Fibroblast of skin of right quadriceps (primary cell): Measurements from ENCODE around the gene CACYBP.

Experiments used
- DNase-seq: peaks from one replicate; pipeline ENCODE4 v3.0.0-alpha.2; 2013

CACYBP gene

GRCh38 chr1:174999936-175000696, at the start of gene CACYBP:
CACYBP (plus strand) TSS chr1:174999947; CDS start chr1:175000181, 234 bp downstream.
- no peak for DNase-seq

- no peak for DNase-seq
These were observed 46.3 kb upstream of the CACYBP start for GRCh38 chr1:174953285-174954072.

- DNase-seq = no peak
These were observed 45.7 kb upstream of the CACYBP start for GRCh38 chr1:174954073-174954460.

GRCh38 chr1:174954671-174955669, 44.8 kb upstream of the CACYBP start:
- no peak for DNase-seq

GRCh38 chr1:174956086-174956485, 43.7 kb upstream of the CACYBP start:
- no peak for DNase-seq

- no peak for DNase-seq
These were observed 42.8 kb upstream of the CACYBP start for GRCh38 chr1:174956976-174957375.

GRCh38 chr1:174957829-174958228, 41.9 kb upstream of the CACYBP start:
- no peak for DNase-seq

GRCh38 chr1:174958396-174958795, 41.4 kb upstream of the CACYBP start:
- no peak for DNase-seq

- no peak for DNase-seq
These were observed 39.4 kb upstream of the CACYBP start for GRCh38 chr1:174960362-174960761.

GRCh38 chr1:174963529-174964125, 36.1 kb upstream of the CACYBP start:
- DNase-seq = no peak

GRCh38 chr1:174964261-174964971, 35.3 kb upstream of the CACYBP start:
- no peak for DNase-seq

GRCh38 chr1:174964972-174965361, 34.8 kb upstream of the CACYBP start:
- no peak for DNase-seq

- no peak for DNase-seq
These were observed 34.3 kb upstream of the CACYBP start for GRCh38 chr1:174965362-174966007.

GRCh38 chr1:174966008-174966572, 33.7 kb upstream of the CACYBP start:
- no peak for DNase-seq

GRCh38 chr1:174967845-174968705, 31.7 kb upstream of the CACYBP start:
- DNase-seq = no peak

GRCh38 chr1:174968750-174969244, 30.9 kb upstream of the CACYBP start:
- peak; percentile 74 for DNase-seq

- no peak for DNase-seq
These were observed 29.8 kb upstream of the CACYBP start for GRCh38 chr1:174969977-174970376.

- DNase-seq = no peak
These were observed 28.3 kb upstream of the CACYBP start for GRCh38 chr1:174971466-174971865.

- DNase-seq = no peak
These were observed 27.8 kb upstream of the CACYBP start for GRCh38 chr1:174971902-174972301.

GRCh38 chr1:174974711-174975119, 25.0 kb upstream of the CACYBP start:
- no peak for DNase-seq
